ENCODE measurements around the gene SCML2.
A peak's percentile ranks its signal among the peaks of the same experiment; 100 is the strongest.
"Not testable (repeated sequence)": the region's sequence is repeated elsewhere in the genome, so short reads cannot be mapped to it uniquely, and the experiment has no call there.

SCML2 gene

DNA sequence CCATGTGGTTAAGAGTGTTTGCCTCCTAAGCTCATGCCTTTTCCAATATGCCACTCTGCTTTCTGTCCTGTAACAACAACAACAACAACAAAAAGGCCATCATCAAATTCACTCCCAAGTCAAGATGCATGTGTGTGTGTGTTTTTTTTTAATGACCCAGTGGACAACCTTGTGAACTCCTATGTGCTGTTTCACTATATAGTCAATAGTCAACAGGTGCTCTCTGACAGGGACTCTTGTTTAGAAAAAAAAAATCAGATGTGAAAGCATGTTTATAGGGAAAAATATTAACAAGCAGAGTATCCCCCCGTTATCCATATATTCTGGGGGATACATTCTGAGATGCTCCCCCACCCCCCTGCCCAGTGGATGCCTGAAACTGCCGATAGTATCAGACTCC lies 83.2 kb downstream of the SCML2 start:
- no peak for DNase-seq (ENCODE audit: low read depth)

DNA sequence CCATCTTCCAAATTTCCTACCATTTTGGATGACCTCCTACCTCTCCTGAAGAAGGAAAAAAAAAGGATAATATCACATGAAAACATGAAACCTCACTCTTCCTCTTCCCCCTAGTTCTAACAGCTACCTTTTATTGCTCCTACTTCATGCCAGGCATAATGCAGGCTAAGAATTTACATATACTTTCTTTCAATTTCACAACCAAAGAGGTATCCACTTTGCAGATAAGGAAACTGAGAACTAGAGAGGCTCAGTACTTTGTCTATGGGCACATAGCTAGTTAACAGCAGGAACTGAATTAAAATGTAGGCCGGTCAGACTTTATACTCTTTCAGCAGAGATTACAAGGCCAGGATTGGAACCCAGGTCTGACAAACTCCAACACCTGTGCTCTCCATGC lies 99.4 kb downstream of the SCML2 start:
- no peak for DNase-seq (ENCODE audit: low read depth)

GRCh38 chrX:18252644-18253359 lies 101.7 kb downstream of the SCML2 start:
- DNase-seq (ENCODE audit: low read depth) = peak; percentile 1

- DNase-seq (ENCODE audit: low read depth) = not testable (repeated sequence)
Observed at GRCh38 chrX:18229646-18230045, 124.8 kb downstream of the SCML2 start.

- no peak for DNase-seq (ENCODE audit: low read depth)
Observed at GRCh38 chrX:18228069-18228468, 126.4 kb downstream of the SCML2 start.

- DNase-seq (ENCODE audit: low read depth) = no peak
Observed at GRCh38 chrX:18227458-18227857, 127.0 kb downstream of the SCML2 start.

GRCh38 chrX:18220786-18221185 lies 133.7 kb downstream of the SCML2 start, which contains the start of gene BEND2:
BEND2 (minus strand) TSS chrX:18220886; CDS start chrX:18220750, 136 bp downstream.
- DNase-seq (ENCODE audit: low read depth) = no peak

- DNase-seq (ENCODE audit: low read depth) = peak; percentile 0
Observed at GRCh38 chrX:18210470-18210869, 144.0 kb downstream of the SCML2 start.

DNA sequence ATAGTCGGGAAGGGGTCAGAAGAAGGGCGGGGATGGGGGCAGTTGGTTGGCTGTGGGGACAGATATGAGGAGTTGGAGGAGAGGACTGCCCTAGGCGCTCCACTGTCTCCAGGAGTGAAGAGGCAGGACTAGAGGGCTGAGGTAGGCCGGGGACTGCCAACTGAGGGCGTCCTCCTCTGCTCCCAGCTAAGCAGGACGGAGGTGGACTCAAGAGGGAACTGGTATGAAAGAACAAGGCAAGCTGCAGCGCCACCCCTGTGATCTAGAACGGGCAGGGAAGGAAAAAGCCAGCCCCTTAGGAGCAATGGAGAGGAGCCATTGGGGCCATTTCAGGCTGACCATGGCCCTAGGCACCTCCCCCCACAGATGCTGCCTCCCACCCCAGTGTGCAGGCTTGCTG lies 147.8 kb downstream of the SCML2 start:
- DNase-seq (ENCODE audit: low read depth) = no peak

GRCh38 chrX:18203631-18204030 lies 150.9 kb downstream of the SCML2 start:
- DNase-seq (ENCODE audit: low read depth) = no peak

DNA sequence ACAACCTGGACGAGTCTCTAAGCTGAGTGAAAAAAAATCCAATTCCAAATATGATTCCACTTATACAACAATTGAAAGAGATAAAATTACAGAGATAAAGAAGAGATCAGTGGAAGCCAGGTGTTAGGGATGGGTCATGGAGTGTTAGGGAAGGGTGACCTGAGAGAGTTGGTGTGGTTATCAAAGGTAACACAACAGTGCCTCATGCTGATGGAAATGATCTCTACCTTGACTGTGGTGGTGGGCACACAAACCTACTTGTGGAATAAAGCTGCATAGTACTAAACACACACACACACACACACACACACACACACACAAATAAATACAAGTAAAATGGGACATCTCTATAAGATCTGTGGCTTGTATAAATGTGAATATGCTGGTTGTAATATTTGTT lies 159.8 kb downstream of the SCML2 start:
- DNase-seq (ENCODE audit: low read depth) = no peak
